Tibial artery (tissue), 4 donors: Measurements from ENCODE around the gene CELF5.

Experiments used
- DNase-seq, 2 donors: peaks; one replicate each; pipeline ENCODE4 v3.0.0-alpha.2; 2019
- H3K27ac ChIP-seq, 2 donors: fragments of 200-600 bp; sonication (generic) in 1 of 2; 1 replicate in 1 of 2; 2 replicates in 1 of 2; pipeline ENCODE4 v1.5.1; 2018 to 2019; ENCODE audit warnings: mild to moderate bottlenecking in 1 of 2
- H3K27me3 ChIP-seq, 2 donors: fragments of 200-600 bp; sonication (generic) in 1 of 2; one replicate each; pipeline versions ENCODE4 v1.5.1 to v1.6.0; 2016 to 2019
- H3K36me3 ChIP-seq, 3 donors: fragments of 200-600 bp; sonication (generic) in 2 of 3; one replicate each; pipeline ENCODE4 v1.5.1; 2016 to 2019; ENCODE audit warnings: mild to moderate bottlenecking in 2 of 3
- H3K4me1 ChIP-seq, 4 donors: fragments of 200-600 bp; sonication (generic) in 2 of 4; 1 replicate in 3 of 4; 2 replicates in 1 of 4; pipeline ENCODE4 v1.5.1; 2016 to 2019
- H3K4me3 ChIP-seq, 2 donors: fragments of 200-600 bp; sonication (generic) in 1 of 2; 1 replicate in 1 of 2; 2 replicates in 1 of 2; pipeline ENCODE4 v1.5.1; 2018 to 2019; ENCODE audit warnings: mild to moderate bottlenecking in 2 of 2
- H3K9me3 ChIP-seq, 3 donors: fragments of 200-600 bp; sonication (generic) in 1 of 3; one replicate each; pipeline ENCODE4 v1.5.1; 2016 to 2019
- intact Hi-C: fragments of 100-400 bp; cut with DNase I; formaldehyde crosslinking; loops from one replicate; pipeline ENCODE4 v1.15.0; 2023; ENCODE audit warnings: low total_unique reads
- TF ChIP-seq, protein P1 (sequence below), 2 experiments: fragments of 200-600 bp in 1 of 2; fragments of 450-650 bp in 1 of 2; IDR thresholded peaks; one replicate each; pipeline ENCODE4 v1.5.1; 2017 to 2019; ENCODE audit warnings: antibody characterized with exemption in 2 of 2, mild to moderate bottlenecking in 1 of 2, moderate library complexity in 1 of 2

Gene CELF5

DNA sequence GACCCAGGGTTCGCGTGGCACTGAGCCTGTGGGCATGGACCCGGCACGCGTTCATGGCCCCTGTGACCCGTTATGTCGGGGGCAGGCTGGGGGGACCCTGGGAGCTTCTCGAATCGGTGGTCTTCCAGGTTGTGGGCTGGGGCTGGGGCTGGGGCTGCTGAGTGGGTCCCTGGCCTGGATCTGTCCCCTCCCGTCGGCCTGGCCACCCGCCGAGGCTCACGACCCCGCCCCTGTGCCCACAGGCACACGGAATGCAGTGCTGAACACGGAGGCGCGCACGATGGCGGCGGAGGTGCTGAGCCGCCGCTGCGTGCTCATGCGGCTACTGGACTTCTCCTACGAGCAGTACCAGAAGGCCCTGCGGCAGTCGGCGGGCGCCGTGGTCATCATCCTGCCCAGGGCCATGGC lies 32.2 kb upstream of the CELF5 start:
- Histone ChIP-seq H3K27me3 (no peaks in the 10 kb centered on the region), H3K4me1 (peaks cover 0 to 22% (median 9%) of the 10 kb centered on the region in 4 donors), H3K27ac (no peak overlapping the region), H3K9me3 (no peaks in the 10 kb centered on the region), H3K4me3 (no peak overlapping the region), H3K36me3 (peaks cover 0 to 66% (median 35%) of the 10 kb centered on the region in 3 donors)
- TF ChIP-seq, protein P1, sequence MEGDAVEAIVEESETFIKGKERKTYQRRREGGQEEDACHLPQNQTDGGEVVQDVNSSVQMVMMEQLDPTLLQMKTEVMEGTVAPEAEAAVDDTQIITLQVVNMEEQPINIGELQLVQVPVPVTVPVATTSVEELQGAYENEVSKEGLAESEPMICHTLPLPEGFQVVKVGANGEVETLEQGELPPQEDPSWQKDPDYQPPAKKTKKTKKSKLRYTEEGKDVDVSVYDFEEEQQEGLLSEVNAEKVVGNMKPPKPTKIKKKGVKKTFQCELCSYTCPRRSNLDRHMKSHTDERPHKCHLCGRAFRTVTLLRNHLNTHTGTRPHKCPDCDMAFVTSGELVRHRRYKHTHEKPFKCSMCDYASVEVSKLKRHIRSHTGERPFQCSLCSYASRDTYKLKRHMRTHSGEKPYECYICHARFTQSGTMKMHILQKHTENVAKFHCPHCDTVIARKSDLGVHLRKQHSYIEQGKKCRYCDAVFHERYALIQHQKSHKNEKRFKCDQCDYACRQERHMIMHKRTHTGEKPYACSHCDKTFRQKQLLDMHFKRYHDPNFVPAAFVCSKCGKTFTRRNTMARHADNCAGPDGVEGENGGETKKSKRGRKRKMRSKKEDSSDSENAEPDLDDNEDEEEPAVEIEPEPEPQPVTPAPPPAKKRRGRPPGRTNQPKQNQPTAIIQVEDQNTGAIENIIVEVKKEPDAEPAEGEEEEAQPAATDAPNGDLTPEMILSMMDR (IDR thresholded peaks at IDR 0.05) = no peak
- no peak for DNase-seq
- intact Hi-C loops = no loop called here

DNA sequence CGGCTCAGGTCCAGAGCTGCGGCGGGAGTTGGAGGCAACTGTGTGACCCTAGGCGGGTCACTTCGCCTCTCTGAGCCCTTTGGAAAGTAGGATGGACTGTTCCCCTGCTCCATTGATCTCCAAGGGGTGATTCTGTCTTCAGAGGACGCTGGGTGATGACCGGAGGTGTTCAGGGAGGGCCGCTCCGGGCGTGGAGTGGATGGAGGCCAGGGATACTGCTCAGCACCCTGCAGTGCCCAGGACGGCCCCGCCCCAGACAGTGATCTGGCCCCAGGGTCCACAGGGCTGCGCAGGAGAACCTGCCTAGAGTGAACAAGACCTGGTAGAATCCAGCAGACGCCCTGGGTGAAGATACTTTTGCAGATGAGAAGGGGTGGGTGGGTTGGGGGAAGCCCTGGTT lies 31.8 kb upstream of the CELF5 start:
- TF ChIP-seq, protein P1 (IDR thresholded peaks at IDR 0.05) = no peak
- intact Hi-C loops = no loop called here
- DNase-seq = no peak
- Histone ChIP-seq H3K27me3 (no peaks in the 10 kb centered on the region), H3K4me1 (peaks cover 0 to 17% (median 5%) of the 10 kb centered on the region in 4 donors), H3K36me3 (peaks cover 0 to 71% (median 35%) of the 10 kb centered on the region in 3 donors), H3K4me3 (no peak overlapping the region), H3K27ac (no peak overlapping the region), H3K9me3 (no peaks in the 10 kb centered on the region)

DNA sequence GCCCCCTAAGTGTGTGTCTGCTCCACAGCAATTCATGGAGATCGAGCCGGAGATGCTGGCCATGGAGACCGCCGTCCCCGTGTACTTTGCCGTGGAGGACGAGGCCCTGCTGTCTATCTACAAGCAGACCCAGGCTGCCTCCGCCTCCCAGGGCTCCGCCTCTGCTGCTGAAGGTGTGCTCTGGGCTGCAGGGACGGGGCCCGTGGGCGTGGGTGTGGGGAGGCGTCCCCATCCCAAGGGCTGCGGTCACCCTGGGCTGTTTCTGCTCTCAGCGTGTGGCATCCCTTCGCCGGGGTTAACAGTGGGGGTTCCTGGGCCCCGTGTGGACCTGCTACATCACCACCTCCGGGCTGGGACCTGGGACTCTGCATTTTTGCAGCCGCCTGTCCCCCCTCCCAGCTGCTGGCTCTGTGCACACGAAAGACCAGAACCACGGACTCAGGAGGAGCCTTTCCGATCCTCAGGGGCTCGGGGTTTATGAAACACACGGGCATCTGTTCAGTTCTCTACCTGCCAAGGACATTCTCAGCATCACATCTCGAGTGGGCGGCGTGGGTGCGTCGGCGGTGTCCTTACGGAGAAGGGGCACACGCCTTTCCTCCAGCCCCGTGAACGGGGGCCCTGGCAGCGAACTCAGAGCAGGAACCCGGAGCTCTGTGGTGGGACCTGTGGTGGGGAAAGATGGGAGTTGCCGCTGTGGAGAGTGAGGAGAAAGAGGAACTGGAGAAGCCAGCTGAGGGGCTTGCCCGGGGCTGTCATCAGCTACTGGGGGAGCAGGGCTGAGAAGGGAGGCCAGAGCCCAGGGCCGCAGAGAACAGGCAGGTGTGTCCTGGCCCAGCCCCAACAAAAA lies 31.0 kb upstream of the CELF5 start:
- DNase-seq = no peak
- peaks cover 0 to 9% (median 0%) of the 10 kb centered on the region in 4 donors for H3K4me1 ChIP-seq
- no peaks in the 10 kb centered on the region for H3K9me3 ChIP-seq
- intact Hi-C loops = no loop called here
- no peak overlapping the region for H3K27ac ChIP-seq
- no peaks in the 10 kb centered on the region for H3K27me3 ChIP-seq
- no peak overlapping the region for H3K4me3 ChIP-seq
- TF ChIP-seq, protein P1 (IDR thresholded peaks at IDR 0.05) = no peak
- peaks cover 0 to 73% (median 35%) of the 10 kb centered on the region in 3 donors for H3K36me3 ChIP-seq

DNA sequence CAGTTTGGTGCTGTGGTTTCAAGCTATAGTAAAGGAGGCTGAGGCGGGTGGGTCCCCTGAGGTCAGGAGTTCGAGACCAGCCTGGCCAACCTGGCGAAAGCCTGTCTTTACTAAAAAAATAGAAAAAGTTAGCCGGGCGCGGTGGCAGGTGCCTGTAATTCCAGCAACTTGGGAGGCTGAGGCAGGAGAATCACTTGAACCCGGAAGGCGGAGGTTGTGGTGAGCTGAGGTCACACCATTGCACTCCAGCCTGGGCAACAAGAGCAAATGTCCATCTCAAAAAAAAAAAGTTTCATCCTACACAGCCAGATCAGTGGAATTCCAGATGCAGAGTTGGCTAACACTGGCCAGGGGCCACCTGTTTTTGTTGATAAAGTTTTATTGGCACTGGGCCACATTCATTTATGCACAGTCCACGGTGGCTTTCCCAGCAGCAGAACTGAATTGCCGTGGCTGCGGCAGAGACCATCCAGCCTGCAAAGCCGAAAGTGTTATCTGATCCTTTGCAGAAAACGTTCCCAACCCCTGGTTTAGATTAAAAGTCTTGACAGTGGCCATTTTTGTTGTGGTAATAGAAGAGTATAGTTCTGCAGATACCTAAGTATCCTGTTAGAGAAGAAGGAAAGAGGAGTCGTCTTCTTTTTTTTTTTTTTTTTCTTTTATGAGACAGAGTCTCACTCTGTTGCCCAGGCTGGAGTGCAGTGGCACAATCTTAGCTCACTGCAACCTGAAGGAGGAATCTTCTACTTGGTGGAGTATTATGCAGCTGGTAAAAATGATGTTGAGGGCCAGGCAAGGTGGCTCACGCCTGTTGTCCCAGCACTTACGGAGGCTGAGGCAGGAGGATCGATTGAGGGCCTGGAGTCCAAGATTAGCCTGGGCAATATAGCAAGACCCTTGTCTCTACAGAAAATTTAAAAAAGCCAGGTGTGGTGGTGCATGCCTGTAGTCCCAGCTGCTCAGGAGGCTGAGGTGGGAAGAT lies 30.1 kb upstream of the CELF5 start:
- peaks cover 0 to 6% (median 0%) of the 10 kb centered on the region in 4 donors for H3K4me1 ChIP-seq
- intact Hi-C loops = no loop called here
- H3K27me3 ChIP-seq = no peaks in the 10 kb centered on the region
- H3K9me3 ChIP-seq = no peaks in the 10 kb centered on the region
- TF ChIP-seq, protein P1 (IDR thresholded peaks at IDR 0.05) = no peak
- no peak overlapping the region for H3K27ac ChIP-seq
- no peak overlapping the region for H3K4me3 ChIP-seq
- no peak for DNase-seq
- peaks cover 0 to 73% (median 34%) of the 10 kb centered on the region in 3 donors for H3K36me3 ChIP-seq

DNA sequence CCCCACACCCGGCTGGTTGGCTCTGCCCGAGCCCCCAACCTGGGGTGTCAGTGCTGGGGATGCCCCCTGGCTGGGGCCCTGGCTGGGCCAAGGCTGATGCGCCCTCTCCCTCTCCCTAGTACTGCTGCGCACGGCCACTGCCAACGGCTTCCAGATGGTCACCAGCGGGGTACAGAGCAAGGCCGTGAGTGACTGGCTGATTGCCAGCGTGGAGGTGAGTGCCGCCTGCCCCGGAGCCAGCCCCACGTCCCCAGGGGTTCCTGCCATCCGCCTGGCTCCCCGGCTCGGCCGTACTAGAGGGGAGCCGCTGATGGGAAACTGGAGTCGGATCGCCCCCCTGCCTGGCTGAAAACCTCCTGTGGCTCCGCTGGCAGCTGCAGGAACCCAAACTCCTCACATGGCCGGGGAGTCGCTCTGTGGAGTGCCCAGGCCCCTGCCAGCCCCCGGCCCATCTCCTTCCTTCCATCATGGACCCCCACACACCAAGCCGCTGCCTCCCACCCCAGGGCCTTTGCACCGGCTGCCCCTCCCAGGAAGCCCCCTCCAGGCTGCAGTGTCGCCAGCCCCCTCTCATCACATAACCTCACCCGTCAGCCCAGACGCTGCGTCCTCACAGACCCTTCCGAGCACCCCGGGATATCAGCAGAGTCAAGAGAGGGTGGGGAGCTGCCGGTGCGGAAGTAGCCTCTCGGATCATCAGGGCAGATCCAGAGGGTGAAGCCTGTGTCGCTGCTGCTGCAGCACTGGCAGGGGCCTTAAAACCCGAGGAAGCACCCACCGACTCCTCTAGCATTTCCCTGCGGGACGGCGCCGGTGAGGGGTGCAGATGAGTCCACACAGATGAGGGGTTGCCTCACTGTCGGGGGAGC lies 28.2 kb upstream of the CELF5 start:
- Histone ChIP-seq H3K27ac (no peak overlapping the region), H3K27me3 (no peaks in the 10 kb centered on the region), H3K4me1 (no peaks in the 10 kb centered on the region), H3K9me3 (no peaks in the 10 kb centered on the region), H3K36me3 (peaks cover 0 to 75% (median 37%) of the 10 kb centered on the region in 3 donors), H3K4me3 (no peak overlapping the region)
- TF ChIP-seq, protein P1 (IDR thresholded peaks at IDR 0.05) = no peak
- intact Hi-C loops = no loop called here
- no peak for DNase-seq
